Activated CD4-positive, CD25-positive, alpha-beta regulatory T cell treated with anti-CD3 and anti-CD28 coated beads, Interleukin-2, amount 50 U/mL, for 16 hours (primary cell): ENCODE data around the gene EPHB2.

Experiments
- DNase-seq: peaks from one replicate; pipeline ENCODE4 v3.0.0-alpha.2; 2020; ENCODE audit warnings: low read depth, low spot score

The EPHB2 gene

GRCh38 chr1:22722901-22723550 is 12.4 kb downstream of the EPHB2 start:
- no peak for DNase-seq

- DNase-seq = no peak
These were observed 17.2 kb downstream of the EPHB2 start for GRCh38 chr1:22727873-22728272.

- no peak for DNase-seq
These were observed 18.2 kb downstream of the EPHB2 start for GRCh38 chr1:22728751-22729399.

- no peak for DNase-seq
These were observed 18.7 kb downstream of the EPHB2 start for GRCh38 chr1:22729400-22729773.

GRCh38 chr1:22729912-22730311 is 19.3 kb downstream of the EPHB2 start:
- DNase-seq = no peak

- no peak for DNase-seq
These were observed 21.5 kb downstream of the EPHB2 start for GRCh38 chr1:22731924-22732720.

GRCh38 chr1:22733643-22734042 is 23.0 kb downstream of the EPHB2 start:
- no peak for DNase-seq

- no peak for DNase-seq
These were observed 26.0 kb downstream of the EPHB2 start for GRCh38 chr1:22736501-22737080.

- DNase-seq = no peak
These were observed 26.9 kb downstream of the EPHB2 start for GRCh38 chr1:22737374-22738068.

- no peak for DNase-seq
These were observed 27.4 kb downstream of the EPHB2 start for GRCh38 chr1:22738069-22738435.

- DNase-seq = no peak
These were observed 27.9 kb downstream of the EPHB2 start for GRCh38 chr1:22738522-22738921.

GRCh38 chr1:22739648-22740385 is 29.2 kb downstream of the EPHB2 start:
- DNase-seq = no peak

GRCh38 chr1:22741118-22741517 is 30.5 kb downstream of the EPHB2 start:
- DNase-seq = no peak

- DNase-seq = no peak
These were observed 35.3 kb downstream of the EPHB2 start for GRCh38 chr1:22745669-22746585.

- no peak for DNase-seq
These were observed 36.5 kb downstream of the EPHB2 start for GRCh38 chr1:22747021-22747734.

GRCh38 chr1:22747735-22748073 is 37.1 kb downstream of the EPHB2 start:
- no peak for DNase-seq

- no peak for DNase-seq
These were observed 38.9 kb downstream of the EPHB2 start for GRCh38 chr1:22749503-22749902.

GRCh38 chr1:22749919-22750684 is 39.5 kb downstream of the EPHB2 start:
- DNase-seq = no peak

GRCh38 chr1:22750685-22751051 is 40.0 kb downstream of the EPHB2 start:
- DNase-seq = no peak
